Neural cell (in vitro differentiated cells): ENCODE data around the gene GRAP2. TPM values are rescaled to one million over a fixed set of nuclear protein-coding genes. Genes with fewer than 3 reads are reported as not detected.

ENCODE experiments used
- H2AFZ ChIP-seq: fragments of 200-600, 300-800 bp; sonication (generic), shearing (Covaris generic); 2 replicates; pipeline ENCODE4 v1.6.0; 2014; ENCODE audit warnings: low read depth, mild to moderate bottlenecking, antibody characterized with exemption, low read length, moderate library complexity
- H3F3A ChIP-seq: fragments of 200-600 bp; shearing (Covaris generic); 2 replicates; pipeline ENCODE4 v1.6.1; 2016; ENCODE audit warnings: mild to moderate bottlenecking, moderate library complexity, mixed read lengths, antibody characterized with exemption, low read length; ENCODE audit not compliant: insufficient read depth, poor library complexity, severe bottlenecking
- H3K27ac ChIP-seq: fragments of 200-600, 300-800 bp; sonication (generic), shearing (Covaris generic); 2 replicates; pipeline ENCODE4 v1.5.1; 2014; ENCODE audit warnings: mild to moderate bottlenecking, low read length, moderate library complexity
- H3K27me3 ChIP-seq: fragments of 300-800, 200-600 bp; sonication (generic), shearing (Covaris generic); 2 replicates; pipeline ENCODE4 v1.6.0; 2014; ENCODE audit warnings: mild to moderate bottlenecking, low read depth, low read length, moderate library complexity; ENCODE audit not compliant: insufficient read depth
- H3K36me3 ChIP-seq: fragments of 300-800, 200-600 bp; sonication (generic), shearing (Covaris generic); 2 replicates; pipeline ENCODE4 v1.5.1; 2014; ENCODE audit warnings: mild to moderate bottlenecking, antibody characterized with exemption, low read length, moderate library complexity; ENCODE audit not compliant: insufficient read depth
- H3K4me2 ChIP-seq: fragments of 300-800, 200-600 bp; sonication (generic), shearing (Covaris generic); 2 replicates; pipeline ENCODE4 v1.6.0; 2014; ENCODE audit warnings: mild to moderate bottlenecking, low read length
- H3K4me3 ChIP-seq: fragments of 300-800, 200-600 bp; sonication (generic), shearing (Covaris generic); 2 replicates; pipeline ENCODE4 v1.5.1; 2014; ENCODE audit warnings: mild to moderate bottlenecking, low read length, moderate library complexity
- H3K79me2 ChIP-seq: fragments of 200-600 bp; shearing (Covaris generic); replicated peaks from 2 replicates; pipeline ENCODE4 v1.6.0; 2014; ENCODE audit warnings: mild to moderate bottlenecking, low read length, moderate library complexity; ENCODE audit not compliant: insufficient read depth
- H3K9ac ChIP-seq: fragments of 300-800, 200-600 bp; sonication (generic), shearing (Covaris generic); 2 replicates; pipeline ENCODE4 v1.6.1; 2016; ENCODE audit warnings: mild to moderate bottlenecking, low read length, mixed read lengths
- H3K9me2 ChIP-seq: fragments of 200-600 bp; shearing (Covaris generic); 2 replicates; pipeline ENCODE4 v1.6.1; 2016; ENCODE audit warnings: mild to moderate bottlenecking, low read length, mixed read lengths; ENCODE audit not compliant: insufficient read depth
- H3K9me3 ChIP-seq: fragments of 200-600, 300-800 bp; sonication (generic), shearing (Covaris generic); 2 replicates; pipeline ENCODE4 v1.6.1; 2016; ENCODE audit warnings: mild to moderate bottlenecking, mixed run types, low read length, moderate library complexity, mixed read lengths
- H4K20me1 ChIP-seq: fragments of 200-600 bp; shearing (Covaris generic); 2 replicates; pipeline ENCODE4 v1.6.1; 2016; ENCODE audit warnings: mild to moderate bottlenecking, mixed run types; ENCODE audit not compliant: insufficient read depth
- EP300 ChIP-seq: fragments of 450-650 bp; conservative IDR thresholded peaks from 2 replicates; pipeline ENCODE4 v1.6.1; 2014; ENCODE audit warnings: antibody characterized with exemption, mild to moderate bottlenecking, moderate library complexity; ENCODE audit not compliant: poor library complexity, severe bottlenecking
- EZH2 ChIP-seq: fragments of 200-600, 300-800 bp; shearing (Covaris generic), sonication (generic); IDR thresholded peaks from 2 replicates; pipeline ENCODE4 v1.6.1; 2014; ENCODE audit warnings: antibody characterized with exemption, low read length, borderline replicate concordance, mild to moderate bottlenecking; ENCODE audit not compliant: insufficient read depth, poor library complexity, severe bottlenecking
- MXI1 ChIP-seq: fragments of 450-650 bp; conservative IDR thresholded peaks from 2 replicates; pipeline ENCODE4 v1.6.1; 2014; ENCODE audit warnings: antibody characterized with exemption, mild to moderate bottlenecking; ENCODE audit not compliant: poor library complexity, severe bottlenecking
- POLR2AphosphoS5 ChIP-seq: IDR thresholded peaks from 2 replicates; pipeline ENCODE4 v1.6.1; 2012
- RAD21 ChIP-seq: fragments of 450-650 bp; conservative IDR thresholded peaks from 2 replicates; pipeline ENCODE4 v1.6.1; 2014; ENCODE audit warnings: antibody characterized with exemption, mild to moderate bottlenecking, moderate library complexity
- SMC3 ChIP-seq: fragments of 450-650 bp; conservative IDR thresholded peaks from 2 replicates; pipeline ENCODE4 v1.6.1; 2014; ENCODE audit warnings: antibody characterized with exemption, mild to moderate bottlenecking, moderate library complexity; ENCODE audit not compliant: poor library complexity
- TAF1 ChIP-seq: IDR thresholded peaks from 2 replicates; pipeline ENCODE4 v1.6.1; 2012; ENCODE audit warnings: low read depth
- polyA plus RNA-seq: library from polyadenylated mRNA; depleted of rRNA; stranded (reverse); fragments of >200 nt; gene quantifications from 2 replicates; pipeline ENCODE4 v1.2.3, GENCODE V29; 2014
- TF ChIP-seq, protein P1 (sequence below): IDR thresholded peaks from 2 replicates; pipeline ENCODE4 v1.6.1; 2012; ENCODE audit warnings: borderline replicate concordance
- TF ChIP-seq, protein P2 (sequence below): fragments of 450-650 bp; IDR thresholded peaks from 2 replicates; pipeline ENCODE4 v1.5.1; 2014; ENCODE audit warnings: antibody characterized with exemption, mild to moderate bottlenecking, moderate library complexity; ENCODE audit not compliant: poor library complexity, severe bottlenecking

GRAP2 gene
- polyA plus RNA-seq, 1 donor from 2014 or later = 0.30 TPM

DNA sequence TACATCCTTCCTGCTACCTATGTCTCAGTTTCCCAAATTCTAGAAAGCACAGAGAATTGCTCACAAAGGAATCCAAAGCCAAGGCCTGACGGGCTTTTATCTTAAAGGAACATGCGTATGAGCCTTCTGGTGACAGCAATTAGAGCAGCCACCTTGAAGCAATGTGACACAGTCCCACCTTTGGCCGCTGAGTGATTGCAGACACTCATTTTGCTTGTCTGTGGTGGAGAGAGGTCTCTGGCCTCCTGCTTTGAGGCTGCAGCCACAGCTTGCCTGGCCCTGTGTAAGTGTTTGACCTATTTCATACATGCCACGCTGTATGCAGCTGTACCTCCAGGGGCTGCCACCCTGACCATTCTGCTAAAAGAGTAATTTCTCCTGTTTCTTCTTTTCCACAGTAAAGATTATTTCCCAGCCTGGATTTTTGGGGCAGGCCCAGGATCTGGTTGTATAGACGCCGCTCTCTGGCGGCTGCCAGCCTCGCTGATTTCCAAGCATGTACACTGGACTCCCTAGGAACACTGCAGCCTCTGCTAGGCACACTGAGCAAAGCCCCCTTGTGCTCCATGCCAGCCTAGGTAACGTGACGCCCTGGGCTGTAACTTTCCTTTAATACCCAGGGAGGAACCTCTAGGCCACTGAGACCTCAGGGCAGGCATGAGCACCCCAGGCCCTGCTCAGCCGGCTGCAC is 58.2 kb downstream of the GRAP2 start:
- Histone ChIP-seq H3K9me3 (no peaks in the 10 kb centered on the region), H2AFZ (no peak overlapping the region), H4K20me1 (no peaks in the 10 kb centered on the region), H3F3A (no peaks in the 10 kb centered on the region), H3K4me3 (no peak overlapping the region), H3K9me2 (no peaks in the 10 kb centered on the region), H3K27me3 (no peaks in the 10 kb centered on the region), H3K27ac (no peak overlapping the region), H3K79me2 (no peaks in the 10 kb centered on the region), H3K9ac (peak overlapping the region; percentile 1), H3K4me2 (no peak overlapping the region), H3K36me3 (no peaks in the 10 kb centered on the region)
- no peak for TF ChIP-seq RAD21
- TF ChIP-seq, protein P1, sequence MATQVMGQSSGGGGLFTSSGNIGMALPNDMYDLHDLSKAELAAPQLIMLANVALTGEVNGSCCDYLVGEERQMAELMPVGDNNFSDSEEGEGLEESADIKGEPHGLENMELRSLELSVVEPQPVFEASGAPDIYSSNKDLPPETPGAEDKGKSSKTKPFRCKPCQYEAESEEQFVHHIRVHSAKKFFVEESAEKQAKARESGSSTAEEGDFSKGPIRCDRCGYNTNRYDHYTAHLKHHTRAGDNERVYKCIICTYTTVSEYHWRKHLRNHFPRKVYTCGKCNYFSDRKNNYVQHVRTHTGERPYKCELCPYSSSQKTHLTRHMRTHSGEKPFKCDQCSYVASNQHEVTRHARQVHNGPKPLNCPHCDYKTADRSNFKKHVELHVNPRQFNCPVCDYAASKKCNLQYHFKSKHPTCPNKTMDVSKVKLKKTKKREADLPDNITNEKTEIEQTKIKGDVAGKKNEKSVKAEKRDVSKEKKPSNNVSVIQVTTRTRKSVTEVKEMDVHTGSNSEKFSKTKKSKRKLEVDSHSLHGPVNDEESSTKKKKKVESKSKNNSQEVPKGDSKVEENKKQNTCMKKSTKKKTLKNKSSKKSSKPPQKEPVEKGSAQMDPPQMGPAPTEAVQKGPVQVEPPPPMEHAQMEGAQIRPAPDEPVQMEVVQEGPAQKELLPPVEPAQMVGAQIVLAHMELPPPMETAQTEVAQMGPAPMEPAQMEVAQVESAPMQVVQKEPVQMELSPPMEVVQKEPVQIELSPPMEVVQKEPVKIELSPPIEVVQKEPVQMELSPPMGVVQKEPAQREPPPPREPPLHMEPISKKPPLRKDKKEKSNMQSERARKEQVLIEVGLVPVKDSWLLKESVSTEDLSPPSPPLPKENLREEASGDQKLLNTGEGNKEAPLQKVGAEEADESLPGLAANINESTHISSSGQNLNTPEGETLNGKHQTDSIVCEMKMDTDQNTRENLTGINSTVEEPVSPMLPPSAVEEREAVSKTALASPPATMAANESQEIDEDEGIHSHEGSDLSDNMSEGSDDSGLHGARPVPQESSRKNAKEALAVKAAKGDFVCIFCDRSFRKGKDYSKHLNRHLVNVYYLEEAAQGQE = no peak
- TF ChIP-seq, protein P2, sequence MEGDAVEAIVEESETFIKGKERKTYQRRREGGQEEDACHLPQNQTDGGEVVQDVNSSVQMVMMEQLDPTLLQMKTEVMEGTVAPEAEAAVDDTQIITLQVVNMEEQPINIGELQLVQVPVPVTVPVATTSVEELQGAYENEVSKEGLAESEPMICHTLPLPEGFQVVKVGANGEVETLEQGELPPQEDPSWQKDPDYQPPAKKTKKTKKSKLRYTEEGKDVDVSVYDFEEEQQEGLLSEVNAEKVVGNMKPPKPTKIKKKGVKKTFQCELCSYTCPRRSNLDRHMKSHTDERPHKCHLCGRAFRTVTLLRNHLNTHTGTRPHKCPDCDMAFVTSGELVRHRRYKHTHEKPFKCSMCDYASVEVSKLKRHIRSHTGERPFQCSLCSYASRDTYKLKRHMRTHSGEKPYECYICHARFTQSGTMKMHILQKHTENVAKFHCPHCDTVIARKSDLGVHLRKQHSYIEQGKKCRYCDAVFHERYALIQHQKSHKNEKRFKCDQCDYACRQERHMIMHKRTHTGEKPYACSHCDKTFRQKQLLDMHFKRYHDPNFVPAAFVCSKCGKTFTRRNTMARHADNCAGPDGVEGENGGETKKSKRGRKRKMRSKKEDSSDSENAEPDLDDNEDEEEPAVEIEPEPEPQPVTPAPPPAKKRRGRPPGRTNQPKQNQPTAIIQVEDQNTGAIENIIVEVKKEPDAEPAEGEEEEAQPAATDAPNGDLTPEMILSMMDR = no peak
- TF ChIP-seq SMC3 = no peak
- TF ChIP-seq MXI1 = no peak
- no peak for TF ChIP-seq EP300
- no peak for TF ChIP-seq TAF1
- no peak for TF ChIP-seq EZH2
- TF ChIP-seq POLR2AphosphoS5 = no peak

DNA sequence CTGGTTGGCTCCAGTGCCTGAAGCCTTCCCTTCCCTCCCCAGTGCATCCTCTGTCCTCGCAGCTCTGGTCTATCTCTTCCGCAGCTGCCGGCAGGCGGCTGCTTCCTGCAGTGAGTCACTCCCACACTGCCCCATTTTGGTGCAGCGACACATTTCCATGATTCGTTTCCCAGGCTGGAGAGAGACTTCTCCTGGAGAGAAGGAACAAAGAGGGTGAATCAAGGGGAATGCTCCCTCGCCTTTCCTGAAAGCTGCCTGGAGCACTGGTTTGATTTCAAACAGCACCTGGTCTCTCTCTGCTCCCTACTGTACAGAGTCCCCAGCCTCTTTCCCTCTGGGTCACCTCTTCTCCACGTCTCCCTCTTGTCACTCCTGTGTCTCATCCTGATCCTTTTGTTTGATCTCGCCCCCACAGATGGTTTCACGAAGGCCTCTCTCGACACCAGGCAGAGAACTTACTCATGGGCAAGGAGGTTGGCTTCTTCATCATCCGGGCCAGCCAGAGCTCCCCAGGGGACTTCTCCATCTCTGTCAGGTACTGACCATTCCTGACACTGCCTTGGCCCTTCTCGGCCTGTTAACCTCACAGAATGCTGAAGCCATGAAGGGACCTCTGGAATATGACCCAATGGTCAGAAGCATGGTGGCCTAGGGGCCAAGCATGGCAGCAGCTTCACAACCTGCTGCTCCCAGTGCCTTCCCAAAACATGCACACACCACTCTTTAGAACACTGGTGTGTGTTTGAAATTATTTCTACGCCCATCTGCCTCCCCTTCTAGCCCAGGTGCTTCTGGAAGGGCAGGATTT is 59.0 kb downstream of the GRAP2 start, which contains the start of gene TMA7B:
Gene TMA7B (plus strand): TSS at position 758 of the 808 bp plus-strand sequence. CDS start 3,978 bp downstream, outside the sequence.
- Histone ChIP-seq H3K27ac (no peak within 1 kb of the TSS), H3K4me2 (no peak within 1 kb of the TSS), H3K27me3 (no peaks in the 10 kb centered on the region), H2AFZ (no peak within 1 kb of the TSS), H3K9ac (peak within 1 kb of the TSS; percentile 1), H3K36me3 (no peaks in the 10 kb centered on the region), H3K79me2 (no peaks in the 10 kb centered on the region), H3K9me3 (no peaks in the 10 kb centered on the region), H3F3A (no peaks in the 10 kb centered on the region), H3K9me2 (no peaks in the 10 kb centered on the region), H3K4me3 (no peak within 1 kb of the TSS), H4K20me1 (no peaks in the 10 kb centered on the region)
- TF ChIP-seq TAF1 (no peak), EP300 (no peak), SMC3 (no peak)
